Peyer's patch (tissue), 4 donors: Measurements from ENCODE around the gene FRMD4A.

ENCODE experiments used
- POLR2A ChIP-seq, 2 donors: fragments of 450-650 bp; IDR thresholded peaks; one replicate each; pipeline ENCODE4 v1.5.1; 2017; ENCODE audit warnings: antibody characterized with exemption in 2 of 2, mild to moderate bottlenecking in 2 of 2, moderate library complexity in 2 of 2
- TF ChIP-seq, protein P1 (sequence below), 6 experiments: fragments of 450-650 bp in 4 of 6; fragments of 200-600 bp in 2 of 6; sonication (generic) in 1 of 6; IDR thresholded peaks; one replicate each; pipeline ENCODE4 v1.5.1; 2017 to 2019; ENCODE audit warnings: antibody characterized with exemption in 6 of 6, mild to moderate bottlenecking in 3 of 6, moderate library complexity in 1 of 6

DNA sequence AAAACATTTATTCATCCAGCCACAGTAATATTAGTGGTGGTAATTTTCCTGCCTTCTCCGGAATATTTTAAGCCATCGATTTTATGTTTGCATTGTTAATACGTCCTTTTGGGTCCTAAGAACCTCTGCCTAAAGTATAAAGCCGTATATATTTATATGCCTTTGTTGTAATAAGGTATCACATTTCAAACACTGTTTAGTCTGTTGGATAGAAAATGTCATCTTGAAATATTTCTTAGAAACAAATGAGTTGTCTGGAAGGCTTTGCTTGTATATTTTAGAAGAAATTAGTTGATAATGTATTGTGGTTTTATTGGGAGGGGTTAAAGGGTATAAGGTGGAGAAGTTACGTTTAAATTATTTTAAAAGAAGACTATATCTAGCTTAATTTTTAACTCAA is 732.8 kb downstream of the FRMD4A start:
- TF ChIP-seq, protein P1, sequence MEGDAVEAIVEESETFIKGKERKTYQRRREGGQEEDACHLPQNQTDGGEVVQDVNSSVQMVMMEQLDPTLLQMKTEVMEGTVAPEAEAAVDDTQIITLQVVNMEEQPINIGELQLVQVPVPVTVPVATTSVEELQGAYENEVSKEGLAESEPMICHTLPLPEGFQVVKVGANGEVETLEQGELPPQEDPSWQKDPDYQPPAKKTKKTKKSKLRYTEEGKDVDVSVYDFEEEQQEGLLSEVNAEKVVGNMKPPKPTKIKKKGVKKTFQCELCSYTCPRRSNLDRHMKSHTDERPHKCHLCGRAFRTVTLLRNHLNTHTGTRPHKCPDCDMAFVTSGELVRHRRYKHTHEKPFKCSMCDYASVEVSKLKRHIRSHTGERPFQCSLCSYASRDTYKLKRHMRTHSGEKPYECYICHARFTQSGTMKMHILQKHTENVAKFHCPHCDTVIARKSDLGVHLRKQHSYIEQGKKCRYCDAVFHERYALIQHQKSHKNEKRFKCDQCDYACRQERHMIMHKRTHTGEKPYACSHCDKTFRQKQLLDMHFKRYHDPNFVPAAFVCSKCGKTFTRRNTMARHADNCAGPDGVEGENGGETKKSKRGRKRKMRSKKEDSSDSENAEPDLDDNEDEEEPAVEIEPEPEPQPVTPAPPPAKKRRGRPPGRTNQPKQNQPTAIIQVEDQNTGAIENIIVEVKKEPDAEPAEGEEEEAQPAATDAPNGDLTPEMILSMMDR (IDR thresholded peaks at IDR 0.05), result no peak
- no peak for TF ChIP-seq POLR2A (IDR thresholded peaks at IDR 0.05)
